Ovary (tissue), 3 donors: Measurements from ENCODE around the gene LGI1.

ENCODE experiments used
- CTCF ChIP-seq, 3 donors: fragments of 450-650 bp in 2 of 3; fragments of 200-600 bp in 1 of 3; IDR thresholded peaks; one replicate each; pipeline versions ENCODE4 v1.5.1 to v1.8.0; 2016 to 2022; ENCODE audit warnings: antibody characterized with exemption in 3 of 3, mild to moderate bottlenecking in 1 of 3
- POLR2A ChIP-seq: fragments of 450-650 bp; IDR thresholded peaks from one replicate; pipeline ENCODE4 v1.6.1; 2017; ENCODE audit warnings: antibody characterized with exemption, mild to moderate bottlenecking, moderate library complexity
- donor health status: DM: no; HTN: no; CAD: no.

GRCh38 chr10:93749218-93749799 is 8.4 kb upstream of the LGI1 start:
- TF ChIP-seq CTCF (IDR thresholded peaks at IDR 0.05) (no peak), POLR2A (no peak)
